HG03442 (cell line): ENCODE results near the gene COL5A2.

Experiments
- ATAC-seq: cut with Tn5 transposase; IDR thresholded peaks from one replicate; pipeline ENCODE4 v1.9.1; 2021; ENCODE audit warnings: mild to moderate bottlenecking, moderate library complexity; ENCODE audit not compliant: unreplicated experiment

COL5A2 gene

GRCh38 chr2:189109921-189110397 is 69.6 kb downstream of the COL5A2 start:
- ATAC-seq: peak; percentile 83

GRCh38 chr2:189104934-189105333 is 74.6 kb downstream of the COL5A2 start:
- ATAC-seq: no peak

GRCh38 chr2:189102735-189103134 is 76.8 kb downstream of the COL5A2 start:
- ATAC-seq: no peak

- ATAC-seq: no peak
Observed at GRCh38 chr2:189097934-189098333, 81.6 kb downstream of the COL5A2 start.

- ATAC-seq: no peak
Observed at GRCh38 chr2:189096769-189097447, 82.7 kb downstream of the COL5A2 start.

- ATAC-seq: no peak
Observed at GRCh38 chr2:189095101-189095500, 84.5 kb downstream of the COL5A2 start.

- ATAC-seq: no peak
Observed at GRCh38 chr2:189092936-189093335, 86.6 kb downstream of the COL5A2 start.

- ATAC-seq: no peak
Observed at GRCh38 chr2:189091253-189091652, 88.3 kb downstream of the COL5A2 start.

GRCh38 chr2:189088591-189089205 is 90.9 kb downstream of the COL5A2 start:
- no peak for ATAC-seq

GRCh38 chr2:189086710-189087109 is 92.9 kb downstream of the COL5A2 start:
- ATAC-seq: no peak

- ATAC-seq: no peak
Observed at GRCh38 chr2:189086250-189086649, 93.3 kb downstream of the COL5A2 start.

GRCh38 chr2:189083606-189084005 is 96.0 kb downstream of the COL5A2 start:
- no peak for ATAC-seq

- no peak for ATAC-seq
Observed at GRCh38 chr2:189083106-189083505, 96.5 kb downstream of the COL5A2 start.

GRCh38 chr2:189082376-189082975 is 97.1 kb downstream of the COL5A2 start:
- ATAC-seq: no peak

GRCh38 chr2:189076572-189076971 is 103.0 kb downstream of the COL5A2 start:
- ATAC-seq: no peak

- no peak for ATAC-seq
Observed at GRCh38 chr2:189076120-189076519, 103.4 kb downstream of the COL5A2 start.

GRCh38 chr2:189074506-189074905 is 105.1 kb downstream of the COL5A2 start:
- ATAC-seq: no peak

- ATAC-seq: no peak
Observed at GRCh38 chr2:189072036-189072435, 107.5 kb downstream of the COL5A2 start.

GRCh38 chr2:189069855-189070619 is 109.5 kb downstream of the COL5A2 start:
- ATAC-seq: no peak

- no peak for ATAC-seq
Observed at GRCh38 chr2:189066037-189066436, 113.5 kb downstream of the COL5A2 start.

GRCh38 chr2:189060096-189060642 is 119.4 kb downstream of the COL5A2 start:
- ATAC-seq: no peak
